NCI-H345 treated with DMSO at 0.1 percent for 48 hours (cell line): Measurements from ENCODE around the gene VOPP1.
"Not testable (repeated sequence)": the region's sequence is repeated elsewhere in the genome, so short reads cannot be mapped to it uniquely, and the experiment has no call there.

Experiments used
- DNase-seq: peaks from one replicate; lab custom pipeline; 2025; ENCODE audit not compliant: unreplicated experiment; lab: John Stamatoyannopoulos, UW

The VOPP1 gene

DNA sequence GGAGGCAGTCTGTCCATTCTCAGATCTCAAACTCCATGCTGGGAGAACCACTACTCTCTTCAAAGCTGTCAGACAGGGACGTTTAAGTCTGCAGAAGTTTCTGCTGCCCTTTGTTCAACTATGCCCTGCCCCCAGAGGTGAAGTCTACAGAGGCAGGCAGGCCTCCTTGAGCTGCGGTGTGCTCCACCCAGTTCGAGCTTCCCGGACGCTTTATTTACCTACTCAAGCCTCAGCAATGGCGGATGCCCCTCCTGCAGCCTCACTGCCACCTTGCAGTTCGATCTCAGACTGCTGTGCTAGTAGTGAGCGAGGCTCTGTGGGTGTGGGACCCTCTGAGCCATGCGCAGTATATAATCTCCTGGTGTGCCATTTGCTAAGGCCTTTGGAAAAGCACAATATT lies 10.4 kb upstream of the VOPP1 start:
- not testable (repeated sequence) for DNase-seq

DNA sequence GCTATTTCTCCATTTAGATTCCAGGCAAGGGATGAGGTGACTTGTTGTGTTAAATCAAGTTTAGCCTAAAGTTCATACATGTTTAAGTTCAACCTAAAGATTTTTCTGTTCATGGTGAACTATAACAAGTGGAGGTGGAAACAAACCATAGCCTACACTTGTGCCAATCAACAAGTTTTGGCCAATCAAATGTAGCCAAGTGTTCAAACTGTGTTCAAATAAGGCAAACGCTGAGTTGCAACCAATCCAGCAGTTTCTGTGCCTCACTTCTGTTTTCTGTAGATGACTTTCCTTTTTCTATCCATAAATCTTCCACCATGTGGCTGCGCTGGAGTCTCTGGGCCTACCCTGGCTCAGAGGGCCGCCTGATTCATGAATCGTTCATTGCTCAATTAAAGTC lies 4.5 kb upstream of the VOPP1 start:
- DNase-seq, result no peak

DNA sequence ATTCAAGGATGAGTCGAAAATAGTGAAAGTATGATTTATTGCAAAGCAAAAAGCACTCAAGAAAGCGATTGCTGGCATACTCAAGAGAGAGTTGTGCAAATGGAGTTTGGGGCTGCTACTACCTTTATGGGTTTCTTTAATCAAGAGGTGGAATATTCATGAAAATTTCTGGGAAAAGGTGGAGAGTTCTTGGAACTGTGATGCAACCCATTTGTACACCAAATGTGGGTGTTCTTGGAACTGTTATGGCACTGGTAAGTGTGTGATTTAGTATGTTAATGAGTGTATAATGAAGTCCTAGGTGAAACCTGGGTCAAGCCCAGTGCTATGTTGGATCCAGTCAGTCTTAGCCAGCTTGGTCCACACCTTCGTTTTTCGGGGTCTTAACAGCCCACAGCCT lies 3.4 kb upstream of the VOPP1 start:
- DNase-seq, result no peak

DNA sequence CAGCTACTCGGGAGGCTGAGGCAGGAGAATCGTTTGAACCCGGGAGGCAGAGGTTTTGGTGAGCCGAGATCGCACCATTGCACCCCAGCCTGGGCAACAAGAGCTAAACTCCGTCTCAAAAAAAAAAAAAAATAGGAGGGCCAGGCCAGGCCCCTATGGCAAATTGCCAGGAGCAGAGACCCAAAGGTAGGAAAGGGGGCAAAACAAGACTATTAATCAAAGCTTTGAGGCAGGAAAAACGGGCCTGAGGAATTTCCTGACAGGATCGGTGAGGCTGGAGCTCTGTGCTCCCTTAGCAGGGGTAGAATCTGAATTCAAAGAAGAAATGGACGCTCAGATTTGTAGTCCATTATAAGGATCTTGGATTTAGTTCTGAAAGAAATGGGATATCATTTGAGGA lies 2.8 kb upstream of the VOPP1 start:
- DNase-seq, result no peak

DNA sequence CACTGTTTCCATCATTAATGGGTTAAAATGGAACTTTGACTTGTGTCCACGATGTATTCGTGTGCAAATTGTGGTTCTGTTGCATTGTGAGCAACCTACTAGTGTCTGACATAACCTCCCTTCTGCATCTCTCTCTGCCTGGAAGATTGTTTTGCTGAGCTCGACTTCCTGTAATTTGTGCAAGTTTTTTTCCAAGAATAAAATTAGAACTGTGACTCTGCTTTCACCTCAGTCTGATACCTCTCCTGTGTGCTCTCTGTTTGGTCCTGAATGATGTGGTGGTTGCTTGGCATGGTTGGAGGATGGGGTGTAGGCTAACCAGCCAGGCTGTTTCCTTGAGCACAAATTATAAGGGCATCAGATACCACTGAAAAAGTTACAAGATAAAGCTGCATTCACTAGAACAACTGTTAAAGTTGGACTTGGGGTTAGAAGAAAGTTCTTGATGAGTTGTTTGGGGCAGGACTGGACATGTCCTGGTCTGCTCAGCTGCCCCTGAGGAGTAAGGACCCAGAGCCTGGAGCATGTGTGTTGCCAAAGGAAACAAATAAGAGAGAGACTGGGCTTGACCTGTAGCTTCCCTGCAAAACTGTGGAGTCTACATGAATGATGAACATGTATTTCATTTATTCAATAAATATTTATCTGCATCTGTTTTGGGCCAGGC lies 1.9 kb upstream of the VOPP1 start:
- DNase-seq, result no peak

DNA sequence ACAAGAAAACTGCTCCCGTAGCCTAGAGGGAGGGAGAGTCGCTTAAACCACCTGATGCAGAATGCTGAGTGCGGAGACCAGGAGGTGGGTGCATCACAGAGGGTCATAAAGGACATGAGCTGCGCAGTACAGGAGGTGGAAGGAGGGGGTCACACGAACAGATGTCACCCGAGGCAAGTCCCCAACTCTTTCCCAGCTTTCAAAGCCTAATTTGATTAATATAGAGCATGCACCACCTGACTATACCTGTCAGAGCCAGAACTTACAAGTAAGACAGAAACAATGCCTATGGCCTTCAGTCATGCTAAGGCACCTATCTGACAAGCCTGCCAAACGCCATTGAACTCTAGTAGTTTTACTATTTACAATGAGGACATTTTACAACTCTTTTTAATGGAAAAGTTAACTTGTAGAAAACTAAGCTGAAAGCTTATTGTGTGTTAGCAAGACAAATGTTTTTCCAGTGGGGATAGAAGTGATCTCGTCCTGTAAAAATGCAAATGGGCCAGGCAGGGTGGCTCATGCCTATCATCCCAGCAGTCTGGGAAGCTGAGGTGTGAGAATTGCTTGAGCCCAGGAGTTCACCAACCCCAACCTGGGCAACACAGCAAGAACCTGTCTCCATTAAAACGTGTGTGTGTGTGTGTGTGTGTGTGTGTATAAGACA lies 1.1 kb upstream of the VOPP1 start:
- no peak for DNase-seq

DNA sequence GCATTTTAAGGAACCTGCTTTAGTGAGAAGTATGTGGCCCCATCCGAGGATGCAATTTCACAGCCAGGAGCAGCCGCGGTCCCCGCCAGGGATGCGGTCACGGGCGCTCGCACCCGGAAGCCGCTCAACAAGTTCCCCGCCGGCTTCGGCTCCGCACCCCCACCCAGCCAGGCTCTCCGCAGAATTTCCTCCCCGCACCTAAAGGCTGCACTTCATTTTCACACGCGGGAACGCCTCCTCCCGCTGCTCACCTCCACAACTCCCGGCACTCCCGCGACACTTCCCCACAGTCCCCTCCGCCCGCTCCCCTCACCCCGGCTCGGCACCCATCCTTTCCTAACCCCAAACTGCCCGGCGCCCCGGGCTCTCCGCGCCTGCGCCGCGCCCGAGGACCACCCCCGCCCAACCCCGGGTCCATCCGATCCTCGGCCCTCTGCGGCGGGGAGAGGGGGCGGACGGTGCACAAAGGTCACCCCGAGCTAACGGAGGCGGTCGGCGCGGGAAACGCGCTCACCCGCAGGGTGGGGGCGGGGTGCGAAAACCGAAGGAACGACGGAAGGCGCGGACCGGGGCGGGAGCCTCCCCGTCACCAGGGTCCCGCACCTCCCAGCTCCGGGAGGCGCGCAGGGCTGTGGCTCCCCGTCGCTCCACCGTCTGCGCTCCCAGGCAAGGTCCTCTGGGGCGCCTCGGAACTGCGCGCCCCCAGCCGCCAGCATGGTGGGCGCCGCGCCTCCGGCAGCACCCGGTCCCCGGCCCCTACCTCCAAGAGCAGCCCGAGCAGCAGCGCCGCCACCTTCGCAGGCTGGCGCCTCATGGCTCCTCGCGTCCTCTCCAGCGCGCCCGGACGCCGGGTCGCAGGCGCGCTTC lies 558 bp downstream of the VOPP1 start:
- DNase-seq, result no peak

DNA sequence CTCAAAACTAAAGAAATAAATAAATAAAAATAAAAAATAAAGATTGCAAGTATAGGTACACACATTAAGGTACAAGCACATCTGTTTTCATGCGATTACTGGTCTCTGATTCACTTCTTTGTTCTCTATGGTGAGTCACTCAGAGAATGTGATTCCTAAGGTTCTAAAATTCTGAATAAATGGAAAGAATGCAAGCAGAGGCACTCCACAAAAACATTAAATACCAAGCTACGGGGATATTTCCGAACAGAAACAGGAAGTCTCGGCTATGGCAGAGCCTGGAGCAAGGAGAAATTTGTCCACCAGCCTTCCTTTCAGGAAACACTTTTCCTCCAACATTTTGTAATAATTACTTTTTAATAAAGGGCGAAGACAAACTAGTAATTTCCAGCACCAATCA lies 1.4 kb downstream of the VOPP1 start:
- DNase-seq, result no peak

DNA sequence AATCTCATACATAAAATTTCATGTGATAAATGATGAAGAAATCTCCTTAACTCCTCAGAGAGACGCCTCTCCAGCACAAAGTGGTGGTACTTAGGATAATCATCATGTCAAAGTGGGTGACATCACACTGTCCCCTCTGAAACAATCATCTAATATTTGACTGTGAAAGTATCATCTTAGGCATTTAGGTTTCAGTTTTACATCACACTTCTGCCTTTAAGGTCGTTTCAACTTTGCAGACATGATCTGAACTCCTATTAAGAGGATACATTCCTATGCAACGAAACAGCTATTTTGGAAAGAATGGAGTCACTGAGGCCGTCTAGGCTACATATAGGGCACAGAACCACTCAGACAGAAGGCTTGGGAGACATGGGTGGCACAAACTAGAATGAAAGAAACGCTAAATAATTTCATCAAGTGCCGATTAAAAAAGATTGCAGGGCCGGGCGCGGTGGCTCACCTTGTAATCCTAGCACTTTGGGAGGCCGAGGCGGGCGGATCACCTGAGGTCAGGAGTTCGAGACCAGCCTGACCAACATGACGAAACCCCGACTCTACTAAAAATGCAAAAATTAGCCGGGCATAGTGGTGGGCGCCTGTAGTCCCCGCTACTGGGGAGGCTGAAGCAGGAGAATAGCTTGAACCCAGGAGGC lies 2.0 kb downstream of the VOPP1 start:
- no peak for DNase-seq

DNA sequence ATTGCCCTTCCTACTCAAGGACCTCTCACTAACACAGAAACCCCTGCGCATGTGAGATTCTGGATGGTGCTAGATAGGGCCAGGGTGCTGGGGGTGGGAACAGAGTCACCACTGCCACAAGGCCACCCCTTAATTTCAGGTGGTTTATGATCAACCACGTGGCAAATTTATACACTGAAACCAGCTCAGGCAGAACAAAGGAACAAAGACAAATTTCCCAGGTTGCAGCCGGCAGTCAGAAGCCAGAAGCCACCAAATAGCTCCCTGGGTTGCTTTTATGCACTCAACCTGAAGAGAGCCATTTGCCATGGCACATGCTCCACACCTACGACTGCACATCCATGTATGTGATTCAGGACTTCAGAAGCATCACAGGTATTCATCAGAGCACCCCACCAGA lies 2.5 kb downstream of the VOPP1 start:
- DNase-seq, result peak; percentile 40

DNA sequence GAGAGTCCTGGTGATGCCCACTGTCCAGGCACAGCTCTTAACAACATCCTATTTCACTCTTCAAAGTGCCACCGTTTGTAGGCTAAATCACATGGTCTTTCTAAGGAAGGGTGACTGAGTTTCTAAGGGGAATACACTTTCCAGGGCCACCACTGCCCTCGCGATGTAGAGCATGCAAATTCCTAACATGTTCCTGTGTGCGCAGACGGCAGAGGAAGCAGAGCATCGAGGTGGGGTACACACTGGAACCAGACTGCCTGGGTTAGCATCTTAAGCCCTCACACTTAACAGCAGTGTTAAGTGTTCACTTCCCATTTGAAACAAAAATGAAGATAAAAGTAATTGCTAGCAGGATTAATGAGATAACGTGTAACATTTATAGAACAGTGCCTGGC lies 3.0 kb downstream of the VOPP1 start:
- DNase-seq, result no peak

DNA sequence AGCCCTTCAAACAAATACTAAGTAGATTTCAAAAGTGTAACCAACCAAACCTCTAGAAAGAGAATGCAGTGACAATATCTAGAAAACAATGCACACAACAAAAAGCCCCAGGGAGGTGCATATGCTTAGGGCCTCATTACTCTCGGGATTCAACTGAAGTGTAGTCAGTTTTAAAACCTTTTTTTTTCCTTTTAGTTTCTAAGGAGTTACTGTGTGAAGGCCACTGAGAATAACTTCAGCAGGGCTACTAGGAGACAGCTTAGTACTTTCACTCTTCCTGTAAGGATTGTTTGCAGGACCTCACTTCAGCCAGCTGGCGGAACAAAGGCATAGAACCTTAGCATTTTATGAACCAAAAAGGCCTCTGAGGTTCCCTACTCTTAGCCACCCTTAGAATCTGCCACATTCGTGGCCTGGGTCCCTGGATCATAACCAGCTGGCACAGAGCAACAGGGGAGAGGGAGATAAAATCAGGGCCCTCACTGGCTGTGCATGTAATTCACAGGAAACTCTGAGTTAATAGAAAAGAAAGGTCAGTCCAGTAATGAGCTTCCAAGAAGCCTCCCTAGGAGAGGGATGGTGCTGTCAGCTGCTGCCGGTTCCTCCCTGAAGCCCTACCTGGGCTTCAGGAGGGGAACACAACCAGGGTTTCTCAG lies 3.6 kb downstream of the VOPP1 start:
- no peak for DNase-seq

DNA sequence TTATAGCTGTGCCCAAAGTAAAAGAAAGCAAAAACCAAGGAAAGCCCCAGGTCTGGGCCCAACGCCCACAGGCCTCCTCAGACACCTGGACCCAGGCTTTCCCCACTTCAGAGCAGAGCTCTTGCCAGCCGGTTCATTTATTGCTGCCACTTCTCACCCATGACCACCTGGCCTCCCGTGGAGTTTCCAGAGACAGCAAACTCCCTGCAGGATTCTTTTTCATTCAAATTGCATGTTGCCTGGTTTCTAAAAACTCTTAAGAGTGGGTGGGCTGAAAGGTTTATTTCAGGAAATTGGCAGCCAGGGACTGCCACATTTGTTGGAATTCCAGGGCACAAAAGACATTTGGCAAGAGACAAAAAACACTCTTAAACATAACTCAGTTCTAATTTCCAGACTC lies 4.7 kb downstream of the VOPP1 start:
- peak; percentile 66 for DNase-seq

DNA sequence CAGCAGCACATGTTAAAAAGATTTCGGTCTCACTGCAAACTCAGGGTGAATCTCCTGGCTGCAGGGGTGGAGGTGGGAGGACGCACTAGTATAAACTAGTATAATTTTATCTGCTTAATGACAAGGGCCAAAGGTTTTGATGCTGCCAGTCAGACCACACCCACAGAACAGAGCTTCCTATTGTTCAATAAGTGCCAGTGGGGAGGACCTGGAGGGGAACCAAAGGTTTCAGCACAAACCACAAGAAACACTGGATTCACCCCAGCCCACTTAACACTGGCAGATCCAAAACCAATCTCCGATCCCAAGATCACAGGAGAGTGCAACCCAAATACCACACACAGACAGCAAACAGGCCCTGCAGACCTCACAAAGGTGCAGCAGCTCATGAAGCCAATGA lies 6.6 kb downstream of the VOPP1 start:
- no peak for DNase-seq

DNA sequence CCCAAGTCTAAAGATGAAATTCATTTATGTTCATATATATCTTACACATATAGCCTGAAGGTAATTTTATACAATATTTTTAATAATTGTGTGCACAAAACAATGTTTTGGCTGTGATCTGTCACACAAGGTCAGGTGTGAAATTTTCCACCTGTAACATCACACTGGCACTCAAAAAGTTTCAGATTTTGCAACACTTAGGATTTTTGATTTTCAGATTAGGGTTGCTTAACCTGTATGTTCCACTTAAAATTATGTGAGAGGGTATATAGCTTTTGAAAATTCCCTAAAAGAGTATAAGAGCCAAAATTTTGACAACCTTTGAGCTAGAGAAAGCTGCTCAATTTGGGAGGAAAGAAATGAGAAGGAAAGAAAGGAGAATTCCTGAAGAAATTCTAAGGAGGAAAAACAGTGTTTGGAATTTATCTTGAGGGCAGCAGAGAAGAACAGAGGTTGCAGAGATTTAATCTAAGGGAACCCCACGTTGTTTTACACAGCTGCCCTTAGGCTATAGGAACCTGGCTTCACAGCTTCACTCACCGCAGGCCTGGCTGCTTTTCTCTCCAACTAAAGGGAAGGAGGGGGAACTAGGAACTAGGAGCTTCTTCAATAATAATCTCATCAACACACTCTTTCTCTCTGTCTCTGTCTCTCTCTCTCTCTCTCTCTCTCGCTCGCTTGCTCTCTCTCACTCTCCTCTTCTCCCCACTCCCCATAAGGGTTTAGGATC lies 8.5 kb downstream of the VOPP1 start:
- no peak for DNase-seq

DNA sequence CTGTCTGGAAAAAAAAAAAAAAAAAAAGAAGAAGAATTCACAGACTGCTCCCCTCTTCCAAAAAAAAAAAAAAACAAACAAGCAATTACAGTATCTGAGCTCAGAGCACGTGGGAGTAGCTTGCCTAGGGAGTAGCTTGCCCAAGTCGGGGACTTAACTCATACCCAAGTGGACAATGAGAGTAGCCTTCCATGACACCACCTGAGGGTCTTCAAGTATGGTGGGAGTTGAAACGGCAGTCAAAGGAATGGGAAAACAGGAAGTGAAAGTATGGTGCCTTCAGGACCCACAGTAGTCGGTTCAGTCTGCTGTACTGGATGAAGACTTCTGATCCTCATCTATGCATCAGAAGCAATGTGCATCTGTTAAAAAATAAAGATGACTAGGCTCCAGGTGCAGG lies 10.6 kb downstream of the VOPP1 start:
- DNase-seq, result no peak

DNA sequence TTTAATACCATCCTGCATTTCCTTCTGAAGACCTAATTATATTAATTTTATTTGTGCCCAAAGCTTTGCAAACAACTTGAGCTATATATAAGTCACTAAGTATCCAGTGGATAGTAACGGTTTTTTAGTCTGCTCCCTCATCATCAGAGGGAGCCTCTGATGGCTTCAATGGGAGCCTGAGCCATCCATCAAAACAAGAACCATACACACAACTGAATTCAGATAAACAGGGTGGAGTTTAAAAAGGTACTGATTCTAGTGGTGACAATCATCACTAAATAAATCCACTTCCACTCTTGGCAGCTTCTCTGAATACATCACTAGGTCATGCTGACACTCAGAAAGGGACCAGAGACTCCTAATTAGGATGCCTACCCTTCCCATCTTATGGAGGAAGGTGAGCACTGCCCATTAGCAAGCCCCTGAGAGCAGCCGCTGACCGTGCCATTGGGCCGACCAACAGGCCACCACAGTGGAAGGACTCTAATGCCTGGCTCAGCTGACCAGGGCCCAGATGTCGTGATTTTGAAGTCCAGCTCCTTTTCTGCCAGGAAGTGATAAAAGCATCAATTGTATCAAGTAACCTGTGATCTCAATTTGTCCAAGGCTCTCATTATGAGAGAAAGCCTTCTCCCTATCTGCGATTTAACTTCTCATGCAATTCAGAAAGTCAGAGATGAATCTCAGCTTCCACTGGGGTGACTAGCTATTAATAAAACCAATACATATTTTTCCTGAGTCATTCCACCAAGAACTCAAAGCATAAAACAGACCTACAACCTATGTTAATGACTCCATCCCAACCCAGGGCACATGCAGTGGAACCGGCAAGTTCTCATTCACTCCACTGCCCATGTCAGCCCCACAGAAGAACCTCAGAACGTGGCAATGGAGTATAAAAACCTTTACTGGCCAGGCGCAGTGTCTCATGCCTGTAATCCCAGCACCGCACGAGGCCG lies 13.1 kb downstream of the VOPP1 start:
- no peak for DNase-seq

DNA sequence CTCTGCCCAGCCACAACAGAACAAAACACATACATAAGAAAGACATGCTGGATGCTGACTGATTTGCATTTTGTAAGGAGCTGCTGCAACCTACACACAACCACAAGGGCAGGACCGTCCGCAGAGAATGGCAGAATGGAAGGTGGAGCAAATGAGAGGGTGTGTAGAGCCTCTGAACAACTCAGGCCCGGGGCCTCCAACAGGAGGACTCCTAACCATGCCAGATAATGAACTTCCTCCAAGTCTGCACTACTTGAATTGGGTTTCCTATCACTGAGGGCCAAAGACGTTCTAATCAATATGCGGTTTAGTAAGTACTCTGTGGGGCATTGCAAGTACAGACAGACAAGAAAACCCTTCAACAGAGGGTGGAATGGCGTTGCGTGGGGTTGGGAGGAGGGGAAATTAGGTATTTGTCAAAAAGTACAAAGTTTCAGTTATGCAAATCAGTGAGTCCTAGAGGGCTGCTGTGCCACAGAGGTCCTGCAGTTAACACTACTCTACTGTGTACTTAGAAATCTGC lies 14.6 kb downstream of the VOPP1 start:
- no peak for DNase-seq

DNA sequence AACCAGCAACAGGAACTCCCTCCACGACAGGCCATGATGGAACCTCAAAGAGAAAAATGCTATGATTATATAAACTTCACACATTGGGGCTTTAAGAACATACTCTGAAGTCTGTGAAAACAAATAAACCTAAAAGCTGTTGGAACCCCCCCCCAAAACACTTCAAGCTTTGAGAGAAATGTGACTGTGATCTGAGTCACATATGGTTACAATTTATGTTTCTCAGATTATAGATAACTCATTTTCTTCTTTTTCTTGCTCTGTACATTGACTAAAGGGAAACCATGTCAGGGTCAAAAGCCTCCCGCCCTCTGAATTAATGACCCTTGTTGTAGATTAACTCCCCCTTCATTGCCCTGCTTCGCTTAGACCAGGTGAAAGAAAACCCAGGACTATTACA lies 15.8 kb downstream of the VOPP1 start:
- no peak for DNase-seq
